NCI-H146 treated with DMSO at 0.1 percent for 48 hours (cell line): ENCODE data around the gene SKOR1.

ENCODE experiments used
- DNase-seq: peaks from one replicate; lab custom pipeline; 2025; ENCODE audit not compliant: unreplicated experiment; lab: John Stamatoyannopoulos, UW

The SKOR1 gene

GRCh38 chr15:67850336-67850735, 25.0 kb downstream of the SKOR1 start:
- DNase-seq = no peak

- DNase-seq = no peak
Observed at GRCh38 chr15:67850994-67851571, 25.8 kb downstream of the SKOR1 start.

GRCh38 chr15:67852418-67852817, 27.1 kb downstream of the SKOR1 start:
- no peak for DNase-seq

- DNase-seq = no peak
Observed at GRCh38 chr15:67853454-67853853, 28.1 kb downstream of the SKOR1 start.

- DNase-seq = no peak
Observed at GRCh38 chr15:67854358-67854757, 29.0 kb downstream of the SKOR1 start.

GRCh38 chr15:67855842-67856241, 30.5 kb downstream of the SKOR1 start:
- no peak for DNase-seq

GRCh38 chr15:67857220-67857619, 31.9 kb downstream of the SKOR1 start:
- DNase-seq = no peak

GRCh38 chr15:67859331-67859946, 34.1 kb downstream of the SKOR1 start:
- DNase-seq = no peak

- DNase-seq = no peak
Observed at GRCh38 chr15:67861983-67862382, 36.7 kb downstream of the SKOR1 start.

GRCh38 chr15:67862750-67863441, 37.6 kb downstream of the SKOR1 start:
- DNase-seq = no peak

GRCh38 chr15:67863442-67863987, 38.2 kb downstream of the SKOR1 start:
- peak; percentile 51 for DNase-seq

GRCh38 chr15:67865331-67865730, 40.0 kb downstream of the SKOR1 start:
- DNase-seq = no peak

- no peak for DNase-seq
Observed at GRCh38 chr15:67865766-67866165, 40.5 kb downstream of the SKOR1 start.

- DNase-seq = no peak
Observed at GRCh38 chr15:67869701-67870100, 44.4 kb downstream of the SKOR1 start.

GRCh38 chr15:67870868-67871408, 45.6 kb downstream of the SKOR1 start:
- DNase-seq = no peak

- no peak for DNase-seq
Observed at GRCh38 chr15:67873777-67874176, 48.5 kb downstream of the SKOR1 start.

GRCh38 chr15:67878712-67879206, 53.5 kb downstream of the SKOR1 start:
- no peak for DNase-seq

GRCh38 chr15:67879440-67880129, 54.3 kb downstream of the SKOR1 start:
- no peak for DNase-seq

GRCh38 chr15:67880651-67881182, 55.4 kb downstream of the SKOR1 start:
- no peak for DNase-seq

GRCh38 chr15:67882487-67883233, 57.4 kb downstream of the SKOR1 start:
- no peak for DNase-seq
